Sigmoid colon (tissue), 7 donors: ENCODE measurements around the gene PRSS38. TPM values are rescaled to one million over a fixed set of nuclear protein-coding genes. Genes with fewer than 3 reads are reported as not detected.

Experiments
- DNase-seq: peaks from one replicate; pipeline ENCODE4 v3.0.0-alpha.2; 2019
- H3K27ac ChIP-seq, 4 donors: fragments of 200-600 bp; sonication (generic); one replicate each; pipeline ENCODE4 v1.5.1; 2016 to 2019; ENCODE audit warnings: mild to moderate bottlenecking in 1 of 4
- H3K27me3 ChIP-seq, 3 donors: fragments of 200-600 bp; sonication (generic); one replicate each; pipeline ENCODE4 v1.5.1; 2019; ENCODE audit warnings: mild to moderate bottlenecking in 1 of 3
- H3K36me3 ChIP-seq, 4 donors: fragments of 200-600 bp; sonication (generic); one replicate each; pipeline ENCODE4 v1.5.1; 2016 to 2019
- H3K4me1 ChIP-seq, 4 donors: fragments of 200-600 bp; sonication (generic); one replicate each; pipeline ENCODE4 v1.5.1; 2017 to 2019
- H3K4me3 ChIP-seq, 4 donors: fragments of 200-600 bp; sonication (generic); one replicate each; pipeline ENCODE4 v1.5.1; 2017 to 2019; ENCODE audit warnings: mild to moderate bottlenecking in 2 of 4, moderate library complexity in 1 of 4
- H3K9me3 ChIP-seq, 4 donors: fragments of 200-600 bp in 3 of 4; sonication (generic) in 3 of 4; one replicate each; pipeline versions ENCODE4 v1.5.1 to v1.6.1; 2013 to 2019
- EP300 ChIP-seq, 4 donors: sonication (generic); formaldehyde crosslinking; IDR thresholded peaks; one replicate each; pipeline ENCODE4 v1.6.1; 2017; ENCODE audit warnings: antibody characterized with exemption in 4 of 4
- POLR2A ChIP-seq, 2 donors: fragments of 450-650 bp; IDR thresholded peaks; one replicate each; pipeline ENCODE4 v1.6.1; 2016; ENCODE audit warnings: antibody characterized with exemption in 2 of 2, mild to moderate bottlenecking in 2 of 2, moderate library complexity in 2 of 2
- POLR2AphosphoS5 ChIP-seq, 4 donors: sonication (generic); formaldehyde crosslinking; IDR thresholded peaks; one replicate each; pipeline ENCODE4 v1.6.1; 2017; ENCODE audit warnings: antibody characterized with exemption in 4 of 4
- WGBS, 2 donors: extraction: QIAGEN DNeasy Blood & Tissue Kit; methylation state at CpG; one replicate each; pipeline ENCODE4 v1.1.7; 2013; 5-methylcytosine and 5-hydroxymethylcytosine counted together
- intact Hi-C: fragments of 100-400 bp; cut with DNase I; formaldehyde crosslinking; loops from one replicate; pipeline ENCODE4 v1.15.1; 2023
- polyA plus RNA-seq, 3 donors: library from polyadenylated mRNA; stranded (reverse); fragments of 200-250 nt; gene quantifications; one replicate each; pipeline ENCODE4 v1.2.3, GENCODE V29; 2013
- total RNA-seq, 4 donors: library from RNA; depleted of rRNA; stranded (reverse); fragments of >200 nt; gene quantifications; one replicate each; pipeline ENCODE4 v1.1.0, GENCODE V29; 2016
- TF ChIP-seq, protein P1 (sequence below), 4 experiments: fragments of 450-650 bp in 3 of 4; fragments of 200-600 bp in 1 of 4; IDR thresholded peaks; one replicate each; pipeline ENCODE4 v1.5.1; 2016 to 2019; ENCODE audit warnings: antibody characterized with exemption in 4 of 4, mild to moderate bottlenecking in 3 of 4, moderate library complexity in 2 of 4
- donor health status: healthy with polysubstance abuse.
- donor health status: Bipolar disorder and iron deficiency.
- donor health status: healthy.

Gene PRSS38
- total and polyA plus RNA-seq, 7 donors: not detected

DNA sequence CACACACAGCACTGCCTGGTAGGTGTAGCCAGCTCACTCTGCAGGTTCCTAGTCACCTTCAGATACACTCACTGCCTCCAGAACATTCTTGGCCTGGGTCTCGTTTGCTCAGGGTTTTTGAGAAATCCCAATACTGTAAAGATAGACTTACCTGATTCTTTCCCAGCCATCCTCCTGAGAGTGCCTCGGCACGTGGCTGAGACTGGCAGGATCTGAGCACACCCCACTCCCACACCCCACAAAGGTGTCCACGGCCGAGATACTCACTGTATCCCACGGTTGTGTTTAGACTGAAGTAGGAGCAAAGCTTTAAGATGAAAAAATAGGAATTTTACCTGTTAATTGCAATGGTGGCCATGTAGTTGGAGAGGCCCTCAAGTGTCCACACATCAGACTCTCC lies 46.8 kb upstream of the PRSS38 start:
- H3K27me3 ChIP-seq: no peaks in the 10 kb centered on the region
- intact Hi-C loops: no loop called here
- no peak for TF ChIP-seq POLR2A (IDR thresholded peaks at IDR 0.05)
- no peak for TF ChIP-seq EP300 (IDR thresholded peaks at IDR 0.05)
- TF ChIP-seq POLR2AphosphoS5 (IDR thresholded peaks at IDR 0.05): no peak
- TF ChIP-seq, protein P1, sequence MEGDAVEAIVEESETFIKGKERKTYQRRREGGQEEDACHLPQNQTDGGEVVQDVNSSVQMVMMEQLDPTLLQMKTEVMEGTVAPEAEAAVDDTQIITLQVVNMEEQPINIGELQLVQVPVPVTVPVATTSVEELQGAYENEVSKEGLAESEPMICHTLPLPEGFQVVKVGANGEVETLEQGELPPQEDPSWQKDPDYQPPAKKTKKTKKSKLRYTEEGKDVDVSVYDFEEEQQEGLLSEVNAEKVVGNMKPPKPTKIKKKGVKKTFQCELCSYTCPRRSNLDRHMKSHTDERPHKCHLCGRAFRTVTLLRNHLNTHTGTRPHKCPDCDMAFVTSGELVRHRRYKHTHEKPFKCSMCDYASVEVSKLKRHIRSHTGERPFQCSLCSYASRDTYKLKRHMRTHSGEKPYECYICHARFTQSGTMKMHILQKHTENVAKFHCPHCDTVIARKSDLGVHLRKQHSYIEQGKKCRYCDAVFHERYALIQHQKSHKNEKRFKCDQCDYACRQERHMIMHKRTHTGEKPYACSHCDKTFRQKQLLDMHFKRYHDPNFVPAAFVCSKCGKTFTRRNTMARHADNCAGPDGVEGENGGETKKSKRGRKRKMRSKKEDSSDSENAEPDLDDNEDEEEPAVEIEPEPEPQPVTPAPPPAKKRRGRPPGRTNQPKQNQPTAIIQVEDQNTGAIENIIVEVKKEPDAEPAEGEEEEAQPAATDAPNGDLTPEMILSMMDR (IDR thresholded peaks at IDR 0.05): no peak
- no peaks in the 10 kb centered on the region for H3K9me3 ChIP-seq
- no peak overlapping the region for H3K27ac ChIP-seq
- no peak overlapping the region for H3K4me3 ChIP-seq
- peaks cover 12 to 34% (median 14%) of the 10 kb centered on the region in 4 donors for H3K36me3 ChIP-seq
- no peak for DNase-seq
- WGBS, 2 donors: 87 to 93% methylated on average over 6 of the region's 6 CpGs
- peaks cover 0 to 12% (median 7%) of the 10 kb centered on the region in 4 donors for H3K4me1 ChIP-seq

DNA sequence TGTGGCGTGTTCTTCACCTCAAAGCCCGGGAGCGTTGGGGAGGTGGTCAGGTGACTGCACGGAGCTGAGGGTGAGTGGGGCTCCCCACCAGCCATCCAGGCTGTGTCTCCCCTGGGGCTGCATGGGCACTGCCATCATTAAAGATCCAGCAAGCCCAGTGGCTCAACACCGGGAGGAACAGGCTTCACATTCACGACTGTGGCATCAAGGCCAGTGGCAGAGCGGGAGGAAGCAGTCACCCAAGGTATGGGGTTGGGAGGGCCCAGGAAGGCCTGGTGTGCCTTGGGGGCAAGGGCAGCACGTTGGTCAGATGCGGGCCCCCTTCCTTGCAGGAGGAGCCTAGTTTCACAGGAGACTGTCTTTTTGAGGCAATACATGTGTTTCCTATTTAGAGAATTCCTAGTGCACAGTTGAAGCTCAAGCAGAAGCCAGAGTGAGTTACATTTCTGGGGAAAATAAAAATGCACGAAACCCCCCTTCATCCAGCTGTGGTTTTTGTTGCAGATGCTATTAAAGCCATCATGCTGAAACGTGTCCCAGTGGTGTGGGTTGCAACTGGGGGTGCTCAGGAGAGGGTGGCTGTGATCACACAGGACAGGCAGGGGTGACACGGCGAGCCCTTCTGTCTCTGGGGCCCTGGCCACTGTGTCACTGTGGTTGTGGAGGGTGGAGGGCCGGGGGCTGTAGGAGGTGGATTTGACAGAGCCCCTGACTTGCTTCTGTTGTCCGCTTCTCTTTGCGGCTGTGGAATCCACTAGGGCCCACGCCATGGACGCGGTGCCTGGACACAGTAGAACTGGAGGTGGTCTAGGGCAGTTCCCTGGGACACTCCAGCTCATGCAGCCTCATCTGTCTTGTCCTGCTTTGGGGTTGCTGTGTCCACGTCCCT lies 46.2 kb upstream of the PRSS38 start:
- H3K36me3 ChIP-seq: peaks cover 12 to 34% (median 14%) of the 10 kb centered on the region in 4 donors
- no peak overlapping the region for H3K4me3 ChIP-seq
- 95% methylated on average over 20 of the region's 20 CpGs for WGBS, 2 donors
- no peaks in the 10 kb centered on the region for H3K9me3 ChIP-seq
- H3K27ac ChIP-seq: no peak overlapping the region
- TF ChIP-seq EP300 (IDR thresholded peaks at IDR 0.05): no peak
- TF ChIP-seq, protein P1 (IDR thresholded peaks at IDR 0.05): no peak
- no peak for TF ChIP-seq POLR2AphosphoS5 (IDR thresholded peaks at IDR 0.05)
- no peak for TF ChIP-seq POLR2A (IDR thresholded peaks at IDR 0.05)
- no peak for DNase-seq
- H3K4me1 ChIP-seq: peaks cover 0 to 10% (median 2%) of the 10 kb centered on the region in 4 donors
- no peaks in the 10 kb centered on the region for H3K27me3 ChIP-seq
- intact Hi-C loops: no loop called here

DNA sequence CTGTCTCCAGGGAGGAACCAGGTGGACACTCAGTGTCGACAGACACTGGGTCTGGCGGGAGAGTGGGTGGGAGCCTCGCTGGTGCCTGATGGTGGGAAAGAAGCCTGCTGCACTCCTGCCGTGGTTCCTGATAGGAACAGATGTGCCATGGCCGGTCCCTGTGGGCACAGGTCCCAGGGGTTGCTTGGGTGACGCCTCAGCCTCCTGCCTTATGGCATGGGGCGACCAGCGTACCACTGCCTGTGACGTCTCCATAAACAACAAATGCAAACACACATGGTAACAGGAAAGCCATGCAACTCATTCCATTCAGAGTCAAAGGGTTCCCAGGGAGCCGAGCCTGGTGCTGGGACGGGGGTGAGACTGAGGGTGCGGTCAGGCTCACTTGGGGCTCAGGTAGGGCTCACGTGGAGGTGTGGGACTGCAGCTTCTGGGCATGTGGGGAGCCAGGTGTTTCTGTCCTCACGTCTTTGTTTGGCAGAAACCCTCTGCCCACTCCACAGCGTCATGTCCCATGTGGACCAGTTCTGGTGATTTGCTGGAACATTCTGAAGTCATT lies 45.5 kb upstream of the PRSS38 start:
- Histone ChIP-seq H3K27ac (no peak overlapping the region), H3K27me3 (no peaks in the 10 kb centered on the region), H3K36me3 (peaks cover 12 to 34% (median 14%) of the 10 kb centered on the region in 4 donors), H3K9me3 (no peaks in the 10 kb centered on the region), H3K4me3 (no peak overlapping the region), H3K4me1 (peaks cover 0 to 13% (median 9%) of the 10 kb centered on the region in 4 donors)
- DNase-seq: no peak
- intact Hi-C loops: no loop called here
- WGBS, 2 donors: 94 to 95% methylated on average over 15 of the region's 15 CpGs
- TF ChIP-seq, protein P1 (IDR thresholded peaks at IDR 0.05): no peak
- TF ChIP-seq POLR2AphosphoS5 (IDR thresholded peaks at IDR 0.05) (no peak), POLR2A (IDR thresholded peaks at IDR 0.05) (no peak), EP300 (IDR thresholded peaks at IDR 0.05) (no peak)

DNA sequence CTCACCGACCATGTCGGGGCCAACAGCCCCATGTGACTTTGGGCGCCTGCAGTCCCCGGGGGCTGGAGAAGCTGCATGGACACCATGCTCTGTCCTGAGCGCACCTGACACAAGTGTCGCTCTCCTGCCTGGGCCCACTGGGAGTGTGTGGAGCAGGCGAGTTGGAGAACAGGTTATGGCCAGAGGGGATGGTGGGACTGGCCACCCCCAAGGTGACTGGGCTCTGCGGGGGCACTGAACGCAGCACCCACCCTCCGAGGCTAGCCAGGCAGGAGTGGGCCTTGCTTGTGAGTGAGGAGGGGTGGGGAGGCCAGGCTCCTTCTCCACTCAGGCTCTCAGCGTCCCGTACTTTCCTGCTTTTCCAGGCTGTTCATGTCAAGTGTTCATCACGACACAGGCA lies 44.7 kb upstream of the PRSS38 start:
- no peak for DNase-seq
- WGBS, 2 donors: 97% methylated on average over 13 of the region's 13 CpGs
- Histone ChIP-seq H3K27me3 (no peaks in the 10 kb centered on the region), H3K4me3 (no peak overlapping the region), H3K27ac (no peak overlapping the region), H3K9me3 (no peaks in the 10 kb centered on the region), H3K4me1 (peaks cover 0 to 21% (median 17%) of the 10 kb centered on the region in 4 donors), H3K36me3 (peaks cover 12 to 34% (median 14%) of the 10 kb centered on the region in 4 donors)
- intact Hi-C loops: no loop called here
- TF ChIP-seq POLR2AphosphoS5 (IDR thresholded peaks at IDR 0.05) (no peak), POLR2A (IDR thresholded peaks at IDR 0.05) (no peak), EP300 (IDR thresholded peaks at IDR 0.05) (no peak)
- TF ChIP-seq, protein P1 (IDR thresholded peaks at IDR 0.05): no peak
